Right lobe of liver (tissue), 6 donors: ENCODE data around the gene CLEC19A. TPM values are rescaled to one million over a fixed set of nuclear protein-coding genes. Genes with fewer than 3 reads are reported as not detected.
"Not testable (repeated sequence)": the region's sequence is repeated elsewhere in the genome, so short reads cannot be mapped to it uniquely, and the experiment has no call there.

ENCODE experiments used
- ATAC-seq, 4 donors: fragments of 200-7000 bp; cut with Tn5 transposase; one replicate each; pipeline ENCODE4 v1.9.1; 2020; ENCODE audit warnings: mild to moderate bottlenecking in 4 of 4, moderate library complexity in 4 of 4
- DNase-seq, 3 donors: peaks; one replicate each; pipeline ENCODE4 v3.0.0-alpha.2; 2020
- H3K27ac ChIP-seq, 3 donors: fragments of 200-600 bp; one replicate each; pipeline ENCODE4 v1.8.0; 2022
- H3K27me3 ChIP-seq, 2 donors: fragments of 200-600 bp; one replicate each; pipeline ENCODE4 v1.8.0; 2022
- H3K36me3 ChIP-seq, 4 donors: fragments of 200-600 bp; sonication (generic) in 1 of 4; one replicate each; pipeline versions ENCODE4 v1.5.1 to v1.8.0; 2017 to 2022; ENCODE audit warnings: control low read depth in 1 of 4
- H3K4me1 ChIP-seq, 4 donors: fragments of 200-600 bp; sonication (generic) in 1 of 4; one replicate each; pipeline versions ENCODE4 v1.5.1 to v1.8.0; 2017 to 2022; ENCODE audit warnings: control low read depth in 1 of 4
- H3K4me3 ChIP-seq, 3 donors: fragments of 200-600 bp; one replicate each; pipeline ENCODE4 v1.8.0; 2022
- H3K9me3 ChIP-seq, 4 donors: fragments of 200-600 bp; sonication (generic) in 1 of 4; one replicate each; pipeline versions ENCODE4 v1.5.1 to v1.8.0; 2017 to 2022; ENCODE audit warnings: control low read depth in 1 of 4
- POLR2A ChIP-seq: fragments of 450-650 bp; IDR thresholded peaks from one replicate; pipeline ENCODE4 v1.6.1; 2017; ENCODE audit warnings: antibody characterized with exemption, mild to moderate bottlenecking
- WGBS: methylation state at CpG from one replicate; pipeline ENCODE4 v1.1.6; 2018; ENCODE audit warnings: low coverage, low lambda C conversion rate; ENCODE audit not compliant: insufficient coverage; ENCODE audit errors: missing lambda C conversion rate; 5-methylcytosine and 5-hydroxymethylcytosine counted together
- intact Hi-C, 2 donors: fragments of 100-400 bp; cut with DNase I; formaldehyde crosslinking; loops; one replicate each; pipeline versions ENCODE4 v1.11.2 to v1.14.1; 2022
- total RNA-seq, 6 experiments: library from RNA; depleted of rRNA in 2 of 6; stranded (reverse); fragments of >200 nt in 2 of 6; fragmentation: NEBNext Ultra II Directional in 3 of 6; extraction: Animal tissue kit (Norgen Biotek cat#: 25700) in 3 of 6; gene quantifications; one replicate each; pipeline versions ENCODE4 v1.1.0 to v1.2.4, GENCODE V29; 2016 to 2023
- TF ChIP-seq, protein P1 (sequence below), 4 donors: fragments of 200-600 bp in 3 of 4; fragments of 450-650 bp in 1 of 4; IDR thresholded peaks; one replicate each; pipeline versions ENCODE4 v1.5.1 to v1.8.0; 2016 to 2022; ENCODE audit warnings: antibody characterized with exemption in 4 of 4, mild to moderate bottlenecking in 2 of 4
- donor health status: DM: no; HTN: yes; CAD: no.
- donor health status: DM: no; HTN: no; CAD: no.
- donor health status: DM: no; HTN: no; CAD: no.
- donor health status: DM: no; HTN: yes; CAD: no.
- donor health status: DM: no; HTN: yes; CAD: no.

The CLEC19A gene
- total RNA-seq, 6 experiments from 2014 or later = 0.12 TPM; not detected in 5

GRCh38 chr16:19314718-19315425 lies 29.3 kb downstream of the CLEC19A start:
- no peaks in the 10 kb centered on the region for H3K27me3 ChIP-seq
- H3K27ac ChIP-seq = no peak overlapping the region
- H3K36me3 ChIP-seq = no peaks in the 10 kb centered on the region
- H3K9me3 ChIP-seq = no peaks in the 10 kb centered on the region
- H3K4me1 ChIP-seq = no peaks in the 10 kb centered on the region
- DNase-seq (no peak), ATAC-seq (no peak)
- intact Hi-C loops = no loop called here
- TF ChIP-seq, protein P1, sequence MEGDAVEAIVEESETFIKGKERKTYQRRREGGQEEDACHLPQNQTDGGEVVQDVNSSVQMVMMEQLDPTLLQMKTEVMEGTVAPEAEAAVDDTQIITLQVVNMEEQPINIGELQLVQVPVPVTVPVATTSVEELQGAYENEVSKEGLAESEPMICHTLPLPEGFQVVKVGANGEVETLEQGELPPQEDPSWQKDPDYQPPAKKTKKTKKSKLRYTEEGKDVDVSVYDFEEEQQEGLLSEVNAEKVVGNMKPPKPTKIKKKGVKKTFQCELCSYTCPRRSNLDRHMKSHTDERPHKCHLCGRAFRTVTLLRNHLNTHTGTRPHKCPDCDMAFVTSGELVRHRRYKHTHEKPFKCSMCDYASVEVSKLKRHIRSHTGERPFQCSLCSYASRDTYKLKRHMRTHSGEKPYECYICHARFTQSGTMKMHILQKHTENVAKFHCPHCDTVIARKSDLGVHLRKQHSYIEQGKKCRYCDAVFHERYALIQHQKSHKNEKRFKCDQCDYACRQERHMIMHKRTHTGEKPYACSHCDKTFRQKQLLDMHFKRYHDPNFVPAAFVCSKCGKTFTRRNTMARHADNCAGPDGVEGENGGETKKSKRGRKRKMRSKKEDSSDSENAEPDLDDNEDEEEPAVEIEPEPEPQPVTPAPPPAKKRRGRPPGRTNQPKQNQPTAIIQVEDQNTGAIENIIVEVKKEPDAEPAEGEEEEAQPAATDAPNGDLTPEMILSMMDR (IDR thresholded peaks at IDR 0.05) = no peak
- no peak for TF ChIP-seq POLR2A
- H3K4me3 ChIP-seq = no peak overlapping the region
- 63% methylated on average over 2 of the region's 2 CpGs for WGBS

- H3K36me3 ChIP-seq = no peaks in the 10 kb centered on the region
- no peak overlapping the region for H3K4me3 ChIP-seq
- no peak overlapping the region for H3K27ac ChIP-seq
- WGBS = 47% methylated on average over 2 of the region's 5 CpGs
- H3K9me3 ChIP-seq = no peaks in the 10 kb centered on the region
- DNase-seq (no peak), ATAC-seq (no peak)
- H3K27me3 ChIP-seq = no peaks in the 10 kb centered on the region
- no peak for TF ChIP-seq POLR2A
- TF ChIP-seq, protein P1 (IDR thresholded peaks at IDR 0.05) = no peak
- intact Hi-C loops = no loop called here
- H3K4me1 ChIP-seq = no peaks in the 10 kb centered on the region
Measured at GRCh38 chr16:19315889-19316433, 30.4 kb downstream of the CLEC19A start.

GRCh38 chr16:19316846-19317245 lies 31.3 kb downstream of the CLEC19A start:
- Histone ChIP-seq H3K4me1 (no peaks in the 10 kb centered on the region), H3K36me3 (no peaks in the 10 kb centered on the region), H3K9me3 (no peaks in the 10 kb centered on the region), H3K4me3 (no peak overlapping the region), H3K27ac (no peak overlapping the region), H3K27me3 (no peaks in the 10 kb centered on the region)
- 46% methylated on average over 4 of the region's 7 CpGs for WGBS
- TF ChIP-seq, protein P1 (IDR thresholded peaks at IDR 0.05) = no peak
- no peak for TF ChIP-seq POLR2A
- DNase-seq (no peak), ATAC-seq (no peak)
- intact Hi-C loops = no loop called here

GRCh38 chr16:19321186-19321585 lies 35.7 kb downstream of the CLEC19A start:
- 52% methylated on average over 2 of the region's 2 CpGs for WGBS

DNA sequence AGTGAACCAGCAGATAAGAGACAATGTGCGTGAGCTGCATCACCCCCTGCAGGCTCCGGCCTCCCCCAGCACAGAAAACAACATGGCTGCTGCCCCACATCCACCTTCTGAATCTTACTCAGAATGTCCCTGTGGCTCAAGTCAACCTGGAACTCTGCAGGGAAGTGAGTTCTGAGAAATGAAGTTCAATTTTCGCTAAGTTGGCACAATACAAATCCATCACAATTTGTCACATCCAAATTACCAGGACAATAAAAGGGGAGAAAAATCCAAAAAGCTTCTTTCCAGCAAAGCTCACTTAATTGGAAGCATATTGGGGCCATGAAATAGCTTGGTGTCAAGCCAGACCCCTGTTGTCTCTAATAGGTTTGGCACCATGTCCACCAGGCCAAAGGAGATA lies 38.1 kb downstream of the CLEC19A start:
- intact Hi-C loops = no loop called here
- DNase-seq (no peak), ATAC-seq (no peak)
- Histone ChIP-seq H3K27me3 (no peaks in the 10 kb centered on the region), H3K27ac (no peak overlapping the region), H3K4me3 (no peak overlapping the region), H3K4me1 (no peaks in the 10 kb centered on the region), H3K9me3 (no peaks in the 10 kb centered on the region), H3K36me3 (no peaks in the 10 kb centered on the region)
- WGBS = 61% methylated on average over 3 of the region's 3 CpGs
- no peak for TF ChIP-seq POLR2A
- TF ChIP-seq, protein P1 (IDR thresholded peaks at IDR 0.05) = no peak

More at GRCh38 chr16:19321186-19321585, 35.7 kb downstream of the CLEC19A start:
- DNase-seq, ATAC-seq, H3K36me3 ChIP-seq, H3K27me3 ChIP-seq, H3K27ac ChIP-seq, H3K4me1 ChIP-seq, H3K9me3 ChIP-seq, intact Hi-C loops, H3K4me3 ChIP-seq: not testable (repeated sequence)
